NCI-H1105 (cell line): ENCODE measurements around the gene NOG.

Experiments
- DNase-seq: peaks from one replicate; lab custom pipeline; 2025; lab: John Stamatoyannopoulos, UW

Gene NOG

DNA sequence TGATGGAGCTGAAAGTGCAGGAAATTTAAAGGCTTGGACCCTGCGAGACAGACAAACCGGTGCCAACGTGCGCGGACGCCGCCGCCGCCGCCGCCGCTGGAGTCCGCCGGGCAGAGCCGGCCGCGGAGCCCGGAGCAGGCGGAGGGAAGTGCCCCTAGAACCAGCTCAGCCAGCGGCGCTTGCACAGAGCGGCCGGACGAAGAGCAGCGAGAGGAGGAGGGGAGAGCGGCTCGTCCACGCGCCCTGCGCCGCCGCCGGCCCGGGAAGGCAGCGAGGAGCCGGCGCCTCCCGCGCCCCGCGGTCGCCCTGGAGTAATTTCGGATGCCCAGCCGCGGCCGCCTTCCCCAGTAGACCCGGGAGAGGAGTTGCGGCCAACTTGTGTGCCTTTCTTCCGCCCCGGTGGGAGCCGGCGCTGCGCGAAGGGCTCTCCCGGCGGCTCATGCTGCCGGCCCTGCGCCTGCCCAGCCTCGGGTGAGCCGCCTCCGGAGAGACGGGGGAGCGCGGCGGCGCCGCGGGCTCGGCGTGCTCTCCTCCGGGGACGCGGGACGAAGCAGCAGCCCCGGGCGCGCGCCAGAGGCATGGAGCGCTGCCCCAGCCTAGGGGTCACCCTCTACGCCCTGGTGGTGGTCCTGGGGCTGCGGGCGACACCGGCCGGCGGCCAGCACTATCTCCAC lies at the start of gene NOG:
Gene NOG, plus strand, starts transcription at position 54 of the 674 bp plus-strand sequence. Its CDS starts 525 bp downstream, at position 579.
- peak; percentile 50 for DNase-seq

- no peak for DNase-seq
Measured at GRCh38 chr17:56545106-56545505, 48.4 kb upstream of the NOG start.

DNA sequence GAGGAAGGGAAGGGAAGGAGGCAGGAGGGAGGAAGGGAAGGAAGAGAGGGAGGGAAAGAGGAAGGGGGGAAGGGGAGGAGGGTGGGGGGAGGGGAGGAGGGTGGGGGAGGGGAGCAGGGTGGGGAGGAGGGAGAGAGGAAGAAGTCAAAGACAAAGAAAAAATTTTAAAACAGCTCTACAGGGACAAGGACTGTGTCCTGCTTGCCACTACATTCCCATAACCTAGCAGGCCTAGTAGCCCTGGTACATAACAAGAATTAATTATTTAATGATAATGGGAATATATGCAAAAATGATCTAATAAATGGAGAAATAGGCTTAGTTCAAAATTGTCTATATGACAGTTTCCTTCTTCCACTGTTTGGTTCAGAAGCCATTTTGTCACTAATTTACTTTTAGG lies 47.6 kb upstream of the NOG start:
- DNase-seq, result no peak

DNA sequence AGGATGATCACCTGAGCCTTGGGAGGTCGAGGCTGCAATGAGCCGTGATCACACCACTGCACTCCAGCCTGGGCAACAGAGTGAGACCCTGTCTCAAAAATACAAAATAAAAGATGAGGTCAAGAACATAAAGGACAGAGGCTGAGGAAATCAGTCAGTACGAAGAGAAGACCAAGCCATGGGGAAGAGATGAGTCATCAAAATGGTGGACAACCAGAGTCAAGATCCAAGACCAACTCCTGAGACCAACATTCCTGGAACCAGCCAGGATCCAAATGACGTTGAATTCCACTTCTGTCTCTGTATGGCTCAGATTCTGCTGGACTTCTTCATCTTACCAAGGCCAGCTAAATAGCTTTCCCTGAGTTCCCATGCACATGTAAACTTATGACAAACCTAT lies 44.8 kb upstream of the NOG start:
- DNase-seq, result no peak

- no peak for DNase-seq
Measured at GRCh38 chr17:56549501-56549900, 44.0 kb upstream of the NOG start.

- no peak for DNase-seq
Measured at GRCh38 chr17:56557682-56558081, 35.8 kb upstream of the NOG start.

DNA sequence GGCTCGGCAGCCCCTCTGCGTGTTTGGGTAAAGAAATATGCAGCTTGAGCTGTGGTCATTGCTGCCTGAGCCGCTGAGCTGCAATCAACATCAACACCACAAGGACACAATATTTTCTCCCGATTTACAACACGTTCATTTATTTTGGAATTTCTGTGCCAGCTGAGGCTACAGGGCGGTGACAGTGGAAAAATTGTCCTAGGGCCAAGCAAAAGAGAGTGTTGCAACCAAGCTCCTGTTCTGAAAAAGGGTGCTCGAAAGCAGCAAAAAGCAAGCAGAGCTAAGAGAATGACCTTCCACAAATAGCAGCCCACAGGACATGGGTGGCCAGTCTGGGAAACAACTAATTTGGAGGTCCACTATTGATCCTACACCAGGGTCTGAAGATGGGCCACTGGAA lies 35.4 kb upstream of the NOG start:
- no peak for DNase-seq

DNA sequence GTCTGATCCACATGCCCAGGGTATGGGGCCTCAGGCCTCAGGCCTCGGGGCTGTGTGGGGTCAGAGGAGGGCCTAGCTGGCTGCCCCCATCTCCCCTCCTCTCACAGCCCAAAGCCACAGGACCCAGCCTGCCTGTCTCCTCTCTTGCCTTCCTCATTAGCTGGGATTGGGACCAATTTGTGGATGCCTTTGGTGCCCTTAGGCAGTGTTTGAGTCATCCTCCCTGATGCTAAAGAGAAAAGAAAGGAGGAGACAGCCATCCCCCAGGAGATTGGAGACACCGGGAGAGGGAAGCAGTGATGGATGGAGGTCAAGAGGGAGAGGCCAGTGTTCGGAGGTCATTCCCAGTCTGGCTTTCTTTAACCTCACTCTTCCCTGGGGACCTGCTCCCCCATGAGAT lies 23.3 kb upstream of the NOG start:
- no peak for DNase-seq

- no peak for DNase-seq
Measured at GRCh38 chr17:56571456-56571855, 22.0 kb upstream of the NOG start.

- no peak for DNase-seq
Measured at GRCh38 chr17:56577190-56577842, 16.2 kb upstream of the NOG start.

GRCh38 chr17:56577843-56578204 lies 15.7 kb upstream of the NOG start:
- DNase-seq, result no peak

- no peak for DNase-seq
Measured at GRCh38 chr17:56581635-56582627, 11.6 kb upstream of the NOG start.

DNA sequence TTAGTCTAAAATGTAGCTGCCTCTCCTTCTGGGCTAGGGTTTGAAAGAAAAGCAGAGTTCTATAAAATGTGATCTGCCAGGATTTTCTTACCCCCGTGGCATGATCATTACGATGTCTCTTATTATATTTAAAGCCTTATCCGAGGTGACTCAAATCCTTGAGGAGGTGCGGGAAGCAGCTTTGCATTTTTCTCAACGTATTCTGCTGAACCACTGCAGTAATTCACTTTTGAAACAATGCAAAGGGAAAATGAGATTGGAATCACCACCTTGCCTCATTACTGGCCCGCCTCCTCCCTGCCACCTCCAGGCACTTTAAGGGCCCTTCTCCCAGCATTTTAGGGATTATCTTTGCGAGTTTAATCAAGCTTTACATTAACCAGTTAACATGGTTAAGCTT lies 9.7 kb upstream of the NOG start:
- no peak for DNase-seq

GRCh38 chr17:56587298-56587697 lies 6.2 kb upstream of the NOG start:
- DNase-seq, result no peak

DNA sequence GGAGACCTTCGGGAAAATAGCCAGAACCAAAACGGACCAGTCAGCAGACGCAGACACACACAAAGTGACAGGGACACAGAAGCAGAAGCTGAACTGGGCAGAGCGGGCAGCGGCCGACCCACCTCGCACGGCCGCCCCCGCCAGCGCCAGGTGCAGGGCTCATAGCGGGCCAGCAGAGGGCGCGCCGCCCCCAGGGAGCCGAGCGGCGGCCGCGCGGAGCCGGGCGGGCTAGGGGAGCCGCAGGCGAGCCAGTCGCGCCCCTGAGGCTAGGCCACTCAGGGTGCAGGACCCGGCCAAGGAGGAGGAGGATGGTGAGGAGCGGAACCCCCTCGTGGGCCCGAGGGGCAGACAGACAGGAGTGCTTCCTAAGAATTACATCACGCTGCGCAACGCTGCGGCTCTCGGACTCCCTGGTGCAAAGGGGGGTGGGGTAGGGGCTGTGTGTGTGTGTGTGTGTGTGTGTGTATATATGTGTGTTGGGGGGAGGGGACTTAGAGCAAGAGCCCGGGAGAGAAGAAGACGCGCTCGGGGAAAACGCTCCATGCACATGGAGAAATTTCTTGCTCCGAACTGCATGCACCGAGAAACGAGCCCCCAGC lies 913 bp upstream of the NOG start:
- peak; percentile 42 for DNase-seq

DNA sequence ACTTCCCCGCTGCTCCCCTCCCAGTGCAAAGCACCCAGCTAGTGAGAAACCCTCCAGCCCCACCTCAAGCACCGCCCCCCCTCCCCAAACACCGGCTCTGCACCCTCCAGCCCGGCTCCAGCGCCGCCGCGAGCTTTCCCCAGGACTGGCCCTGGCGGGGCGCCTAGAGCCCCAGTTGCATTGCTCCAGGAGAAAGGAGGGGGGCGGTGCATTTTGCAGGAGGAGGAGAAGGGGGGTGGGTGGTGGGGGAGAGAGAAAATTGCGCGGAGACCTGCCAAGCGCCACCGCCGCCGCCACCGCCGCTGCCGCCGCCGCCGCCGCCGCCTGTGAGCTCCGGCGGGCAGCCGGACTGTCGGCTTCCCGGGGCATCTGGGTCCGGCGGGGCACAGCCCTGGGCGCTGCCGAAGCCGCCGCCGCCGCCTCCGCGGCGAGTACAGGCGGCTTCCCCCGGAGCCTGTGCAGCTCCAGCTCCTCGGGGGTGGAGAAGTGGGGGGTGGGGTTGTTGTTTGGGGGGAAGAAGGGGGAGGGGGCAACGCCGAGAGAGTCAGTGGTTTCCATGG lies 333 bp upstream of the NOG start:
- DNase-seq, result peak; percentile 54

DNA sequence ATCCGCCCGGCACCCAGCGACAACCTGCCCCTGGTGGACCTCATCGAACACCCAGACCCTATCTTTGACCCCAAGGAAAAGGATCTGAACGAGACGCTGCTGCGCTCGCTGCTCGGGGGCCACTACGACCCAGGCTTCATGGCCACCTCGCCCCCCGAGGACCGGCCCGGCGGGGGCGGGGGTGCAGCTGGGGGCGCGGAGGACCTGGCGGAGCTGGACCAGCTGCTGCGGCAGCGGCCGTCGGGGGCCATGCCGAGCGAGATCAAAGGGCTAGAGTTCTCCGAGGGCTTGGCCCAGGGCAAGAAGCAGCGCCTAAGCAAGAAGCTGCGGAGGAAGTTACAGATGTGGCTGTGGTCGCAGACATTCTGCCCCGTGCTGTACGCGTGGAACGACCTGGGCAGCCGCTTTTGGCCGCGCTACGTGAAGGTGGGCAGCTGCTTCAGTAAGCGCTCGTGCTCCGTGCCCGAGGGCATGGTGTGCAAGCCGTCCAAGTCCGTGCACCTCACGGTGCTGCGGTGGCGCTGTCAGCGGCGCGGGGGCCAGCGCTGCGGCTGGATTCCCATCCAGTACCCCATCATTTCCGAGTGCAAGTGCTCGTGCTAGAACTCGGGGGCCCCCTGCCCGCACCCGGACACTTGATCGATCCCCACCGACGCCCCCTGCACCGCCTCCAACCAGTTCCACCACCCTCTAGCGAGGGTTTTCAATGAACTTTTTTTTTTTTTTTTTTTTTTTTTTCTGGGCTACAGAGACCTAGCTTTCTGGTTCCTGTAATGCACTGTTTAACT lies 1.0 kb downstream of the NOG start:
- DNase-seq, result no peak

GRCh38 chr17:56595108-56595418 lies 1.6 kb downstream of the NOG start:
- DNase-seq, result no peak

- no peak for DNase-seq
Measured at GRCh38 chr17:56595831-56596690, 2.6 kb downstream of the NOG start.

GRCh38 chr17:56596691-56597494 lies 3.4 kb downstream of the NOG start:
- DNase-seq, result no peak
